ENCODE data around the gene REG3A.

REG3A gene

GRCh38 chr2:79155826-79156476 lies 3.6 kb downstream of the REG3A start:
- TF ChIP-seq CTCF (IDR thresholded peaks at IDR 0.05; ENCODE audit: low read depth, low read length, missing control alignments) = no peak
- H3K4me3 ChIP-seq (ENCODE audit: low read depth, low read length) = no peak overlapping the region
- no peak for DNase-seq (ENCODE audit: low read depth)
- in situ Hi-C loops (cut with HindIII; ENCODE audit: low sequenced_read_pairs) = no loop called here

GRCh38 chr2:79139423-79139822 lies 20.1 kb downstream of the REG3A start:
- in situ Hi-C loops (cut with HindIII; ENCODE audit: low sequenced_read_pairs) = no loop called here
- no peak for DNase-seq (ENCODE audit: low read depth)
- H3K4me3 ChIP-seq (ENCODE audit: low read depth, low read length) = no peak overlapping the region
- no peak for TF ChIP-seq CTCF (IDR thresholded peaks at IDR 0.05; ENCODE audit: low read depth, low read length, missing control alignments)

- H3K4me3 ChIP-seq (ENCODE audit: low read depth, low read length) = no peak overlapping the region
- in situ Hi-C loops (cut with HindIII; ENCODE audit: low sequenced_read_pairs) = no loop called here
- no peak for DNase-seq (ENCODE audit: low read depth)
- no peak for TF ChIP-seq CTCF (IDR thresholded peaks at IDR 0.05; ENCODE audit: low read depth, low read length, missing control alignments)
Measured at GRCh38 chr2:79138385-79138784, 21.2 kb downstream of the REG3A start.

GRCh38 chr2:79131687-79132086 lies 27.9 kb downstream of the REG3A start:
- no peak for DNase-seq (ENCODE audit: low read depth)
- in situ Hi-C loops (cut with HindIII; ENCODE audit: low sequenced_read_pairs) = no loop called here
- TF ChIP-seq CTCF (IDR thresholded peaks at IDR 0.05; ENCODE audit: low read depth, low read length, missing control alignments) = no peak

GRCh38 chr2:79129804-79130203 lies 29.7 kb downstream of the REG3A start:
- TF ChIP-seq CTCF (IDR thresholded peaks at IDR 0.05; ENCODE audit: low read depth, low read length, missing control alignments) = no peak
- H3K4me3 ChIP-seq (ENCODE audit: low read depth, low read length) = no peak overlapping the region

More at GRCh38 chr2:79131687-79132086, 27.9 kb downstream of the REG3A start:
- no peak overlapping the region for H3K4me3 ChIP-seq (ENCODE audit: low read depth, low read length)

GRCh38 chr2:79129260-79129659 lies 30.3 kb downstream of the REG3A start:
- DNase-seq (ENCODE audit: low read depth) = no peak
- no peak overlapping the region for H3K4me3 ChIP-seq (ENCODE audit: low read depth, low read length)
- in situ Hi-C loops (cut with HindIII; ENCODE audit: low sequenced_read_pairs) = no loop called here
- TF ChIP-seq CTCF (IDR thresholded peaks at IDR 0.05; ENCODE audit: low read depth, low read length, missing control alignments) = no peak

More at GRCh38 chr2:79129804-79130203, 29.7 kb downstream of the REG3A start:
- in situ Hi-C loops (cut with HindIII; ENCODE audit: low sequenced_read_pairs) = no loop called here
- DNase-seq (ENCODE audit: low read depth) = no peak

Data from astrocyte of the cerebellum (primary cell).